Aorta (tissue), 5 donors: ENCODE data around the gene PCYT1B. TPM values are rescaled to one million over a fixed set of nuclear protein-coding genes. Genes with fewer than 3 reads are reported as not detected.
"Not testable (repeated sequence)": the region's sequence is repeated elsewhere in the genome, so short reads cannot be mapped to it uniquely, and the experiment has no call there.

Experiments
- ATAC-seq: fragments of 200-7000 bp; cut with Tn5 transposase; one replicate; pipeline ENCODE4 v1.9.1; 2022; ENCODE audit warnings: moderate library complexity; ENCODE audit not compliant: low FRiP score
- DNase-seq, 2 donors: peaks; one replicate each; pipeline ENCODE4 v3.0.0-alpha.2; 2020
- H3K27ac ChIP-seq, 2 donors: one replicate each; pipeline ENCODE4 v1.5.1; 2013; ENCODE audit warnings: low read length in 2 of 2, mild to moderate bottlenecking in 2 of 2, moderate library complexity in 2 of 2, control low read depth in 1 of 2, inconsistent platforms in 1 of 2, low read depth in 1 of 2
- H3K27me3 ChIP-seq, 2 donors: one replicate each; pipeline ENCODE4 v1.6.1; 2013; ENCODE audit warnings: control low read depth in 1 of 2, low read length in 1 of 2, mild to moderate bottlenecking in 1 of 2, moderate library complexity in 1 of 2; ENCODE audit not compliant: insufficient read depth in 2 of 2, control insufficient read depth in 1 of 2
- H3K36me3 ChIP-seq, 2 donors: one replicate each; pipeline ENCODE4 v1.6.1; 2013; ENCODE audit warnings: control low read depth in 1 of 2, low read length in 1 of 2, mild to moderate bottlenecking in 1 of 2; ENCODE audit not compliant: insufficient read depth in 2 of 2, control insufficient read depth in 1 of 2
- H3K4me1 ChIP-seq, 2 donors: one replicate each; pipeline ENCODE4 v1.6.1; 2013; ENCODE audit warnings: low read length in 2 of 2, control low read depth in 1 of 2, mild to moderate bottlenecking in 1 of 2, moderate library complexity in 1 of 2; ENCODE audit not compliant: insufficient read depth in 2 of 2, control insufficient read depth in 1 of 2
- H3K4me3 ChIP-seq, 2 donors: one replicate each; pipeline ENCODE4 v1.5.1; 2013; ENCODE audit warnings: low read length in 2 of 2, control low read depth in 1 of 2, mild to moderate bottlenecking in 1 of 2
- H3K9me3 ChIP-seq: one replicate; pipeline ENCODE4 v1.6.1; 2013; ENCODE audit warnings: mild to moderate bottlenecking, low read length; ENCODE audit not compliant: control insufficient read depth
- WGBS, 2 donors: extraction: QIAGEN DNeasy Blood & Tissue Kit; methylation state at CpG; one replicate each; pipeline ENCODE4 v1.1.7; 2013; 5-methylcytosine and 5-hydroxymethylcytosine counted together
- intact Hi-C, 2 donors: fragments of 100-400 bp; cut with DNase I; formaldehyde crosslinking; loops; one replicate each; pipeline versions ENCODE4 v1.14.2 to v1.15.0; 2022
- polyA plus RNA-seq, 2 donors: library from polyadenylated mRNA; stranded (reverse); fragments of 200-250 nt; gene quantifications; one replicate each; pipeline ENCODE4 v1.2.3, GENCODE V29; 2013
- total RNA-seq, 2 donors: library from RNA; stranded (reverse); fragmentation: NEBNext Ultra II Directional; extraction: Animal tissue kit (Norgen Biotek cat#: 25700); gene quantifications; one replicate each; pipeline ENCODE4 v1.2.1, GENCODE V29; 2021
- donor health status: healthy with polysubstance abuse.
- donor health status: Bipolar disorder and iron deficiency.
- donor health status: DM: no; HTN: no; CAD: no.
- donor health status: DM: no; HTN: no; CAD: no.
- donor health status: DM: yes; HTN: yes; CAD: no.

PCYT1B gene
- total and polyA plus RNA-seq, 4 donors = 0.03 to 1.3 (median 0.96) TPM; not detected in 1

GRCh38 chrX:24607616-24608015, 39.5 kb downstream of the PCYT1B start:
- WGBS, 2 donors = 70 to 78% methylated on average over 4 of the region's 4 CpGs
- Histone ChIP-seq H3K9me3 (no peaks in the 10 kb centered on the region), H3K4me1 (no peaks in the 10 kb centered on the region), H3K27ac (no peak overlapping the region), H3K36me3 (no peaks in the 10 kb centered on the region), H3K27me3 (no peaks in the 10 kb centered on the region), H3K4me3 (no peak overlapping the region)
- DNase-seq = no peak
- intact Hi-C loops = no loop called here
- no peak for ATAC-seq

- H3K4me3 ChIP-seq, ATAC-seq, H3K9me3 ChIP-seq, H3K36me3 ChIP-seq, H3K27me3 ChIP-seq, H3K4me1 ChIP-seq, H3K27ac ChIP-seq, intact Hi-C loops, DNase-seq: not testable (repeated sequence)
- 84 to 95% methylated on average over 3 of the region's 3 CpGs for WGBS, 2 donors
Observed at GRCh38 chrX:24605941-24606340, 41.2 kb downstream of the PCYT1B start.

- WGBS, 2 donors = 86 to 88% methylated on average over 1 of the region's 1 CpG
- no peak overlapping the region for H3K4me3 ChIP-seq
- DNase-seq (no peak), ATAC-seq (no peak)
- H3K27me3 ChIP-seq = no peaks in the 10 kb centered on the region
- H3K9me3 ChIP-seq = no peaks in the 10 kb centered on the region
- H3K27ac ChIP-seq = no peak overlapping the region
- intact Hi-C loops = no loop called here
- no peaks in the 10 kb centered on the region for H3K4me1 ChIP-seq
- no peaks in the 10 kb centered on the region for H3K36me3 ChIP-seq
Observed at GRCh38 chrX:24603191-24603590, 44.0 kb downstream of the PCYT1B start.

- H3K27me3 ChIP-seq = no peaks in the 10 kb centered on the region
- no peaks in the 10 kb centered on the region for H3K4me1 ChIP-seq
- intact Hi-C loops = no loop called here
- H3K4me3 ChIP-seq = no peak overlapping the region
- H3K9me3 ChIP-seq = no peaks in the 10 kb centered on the region
- 87 to 99% methylated on average over 4 of the region's 4 CpGs for WGBS, 2 donors
- no peak overlapping the region for H3K27ac ChIP-seq
- H3K36me3 ChIP-seq = no peaks in the 10 kb centered on the region
- DNase-seq (no peak), ATAC-seq (no peak)
Observed at GRCh38 chrX:24601858-24602257, 45.3 kb downstream of the PCYT1B start.

GRCh38 chrX:24594501-24594900, 52.6 kb downstream of the PCYT1B start:
- no peak for DNase-seq
- no peak overlapping the region for H3K4me3 ChIP-seq
- H3K27ac ChIP-seq = no peak overlapping the region
- no peaks in the 10 kb centered on the region for H3K36me3 ChIP-seq
- 85 to 90% methylated on average over 4 of the region's 4 CpGs for WGBS, 2 donors
- no peaks in the 10 kb centered on the region for H3K27me3 ChIP-seq
- H3K4me1 ChIP-seq = no peaks in the 10 kb centered on the region
- intact Hi-C loops = no loop called here
- no peak for ATAC-seq
- no peaks in the 10 kb centered on the region for H3K9me3 ChIP-seq

- WGBS, 2 donors = 84 to 93% methylated on average over 5 of the region's 5 CpGs
Observed at GRCh38 chrX:24590111-24590510, 57.0 kb downstream of the PCYT1B start.

GRCh38 chrX:24577091-24577490, 70.1 kb downstream of the PCYT1B start:
- H3K9me3 ChIP-seq = no peaks in the 10 kb centered on the region
- H3K27ac ChIP-seq = no peak overlapping the region
- H3K4me3 ChIP-seq = no peak overlapping the region
- intact Hi-C loops = no loop called here
- no peaks in the 10 kb centered on the region for H3K36me3 ChIP-seq
- H3K27me3 ChIP-seq = no peaks in the 10 kb centered on the region
- no peaks in the 10 kb centered on the region for H3K4me1 ChIP-seq
- no peak for ATAC-seq
- 84 to 89% methylated on average over 9 of the region's 9 CpGs for WGBS, 2 donors
- no peak for DNase-seq

More at GRCh38 chrX:24590111-24590510, 57.0 kb downstream of the PCYT1B start:
- intact Hi-C loops = no loop called here
- ATAC-seq = no peak
- H3K9me3 ChIP-seq = no peaks in the 10 kb centered on the region
- no peaks in the 10 kb centered on the region for H3K36me3 ChIP-seq
- no peaks in the 10 kb centered on the region for H3K27me3 ChIP-seq
- no peak overlapping the region for H3K4me3 ChIP-seq
- no peak overlapping the region for H3K27ac ChIP-seq
- no peaks in the 10 kb centered on the region for H3K4me1 ChIP-seq
- no peak for DNase-seq

GRCh38 chrX:24575496-24575895, 71.7 kb downstream of the PCYT1B start:
- intact Hi-C loops = no loop called here
- H3K27me3 ChIP-seq = no peaks in the 10 kb centered on the region
- H3K36me3 ChIP-seq = no peaks in the 10 kb centered on the region
- no peak overlapping the region for H3K27ac ChIP-seq
- 85 to 93% methylated on average over 1 of the region's 1 CpG for WGBS, 2 donors
- ATAC-seq (no peak), DNase-seq (no peak)
- no peaks in the 10 kb centered on the region for H3K9me3 ChIP-seq
- no peak overlapping the region for H3K4me3 ChIP-seq
- H3K4me1 ChIP-seq = peaks cover 0 to 4% of the 10 kb centered on the region in 2 donors

GRCh38 chrX:24574743-24575142, 72.4 kb downstream of the PCYT1B start:
- H3K4me3 ChIP-seq = no peak overlapping the region
- intact Hi-C loops = no loop called here
- no peak for ATAC-seq
- H3K9me3 ChIP-seq = no peaks in the 10 kb centered on the region
- H3K27ac ChIP-seq = no peak overlapping the region
- no peaks in the 10 kb centered on the region for H3K27me3 ChIP-seq
- 70 to 92% methylated on average over 4 of the region's 4 CpGs for WGBS, 2 donors
- H3K4me1 ChIP-seq = peaks cover 0 to 4% of the 10 kb centered on the region in 2 donors
- H3K36me3 ChIP-seq = no peaks in the 10 kb centered on the region
- no peak for DNase-seq
